Activated T-helper 2 cell treated with anti-CD3 and anti-CD28 coated beads, Interferon-gamma antibody, Interleukin-2, Interleukin-4, amounts not matched to agents 10 μg/mL and 5 μg/mL and 100 μg/mL, durations not matched to agents 14 hours and 24 hours and 36 hours (primary cell): ENCODE results near the gene DHFR. TPM values are rescaled to one million over a fixed set of nuclear protein-coding genes. Genes with fewer than 3 reads are reported as not detected.
A peak's percentile ranks its signal among the peaks of the same experiment; 100 is the strongest.
"Not testable (repeated sequence)": the region's sequence is repeated elsewhere in the genome, so short reads cannot be mapped to it uniquely, and the experiment has no call there.

Experiments
- DNase-seq: peaks from one replicate; pipeline ENCODE4 v3.0.0; 2021; ENCODE audit warnings: low spot score
- H3K27ac Mint-ChIP-seq: one replicate; pipeline ENCODE4 v1.8.0; 2021; ENCODE audit warnings: mixed read lengths
- H3K27me3 Mint-ChIP-seq: one replicate; pipeline ENCODE4 v1.8.0; 2021; ENCODE audit warnings: low read depth, mixed read lengths
- H3K36me3 Mint-ChIP-seq: one replicate; pipeline ENCODE4 v1.8.0; 2021; ENCODE audit warnings: low read depth, mixed read lengths
- H3K4me1 Mint-ChIP-seq: one replicate; pipeline ENCODE4 v1.8.0; 2021; ENCODE audit warnings: low read depth, mixed read lengths
- H3K4me3 Mint-ChIP-seq: one replicate; pipeline ENCODE4 v1.8.0; 2021; ENCODE audit warnings: low read depth, mild to moderate bottlenecking, moderate library complexity, mixed read lengths
- H3K9me3 Mint-ChIP-seq: one replicate; pipeline ENCODE4 v1.8.0; 2021; ENCODE audit warnings: mixed read lengths
- intact Hi-C: fragments of 100-400 bp; cut with micrococcal nuclease; formaldehyde crosslinking; loops from one replicate; pipeline ENCODE4 v1.15.1; 2023
- total RNA-seq: library from RNA; stranded (reverse); gene quantifications from 2 replicates; pipeline ENCODE4 v1.2.3, GENCODE V29; 2022

DHFR gene
- total RNA-seq, 1 donor from 2014 or later, result 56.9 TPM

DNA sequence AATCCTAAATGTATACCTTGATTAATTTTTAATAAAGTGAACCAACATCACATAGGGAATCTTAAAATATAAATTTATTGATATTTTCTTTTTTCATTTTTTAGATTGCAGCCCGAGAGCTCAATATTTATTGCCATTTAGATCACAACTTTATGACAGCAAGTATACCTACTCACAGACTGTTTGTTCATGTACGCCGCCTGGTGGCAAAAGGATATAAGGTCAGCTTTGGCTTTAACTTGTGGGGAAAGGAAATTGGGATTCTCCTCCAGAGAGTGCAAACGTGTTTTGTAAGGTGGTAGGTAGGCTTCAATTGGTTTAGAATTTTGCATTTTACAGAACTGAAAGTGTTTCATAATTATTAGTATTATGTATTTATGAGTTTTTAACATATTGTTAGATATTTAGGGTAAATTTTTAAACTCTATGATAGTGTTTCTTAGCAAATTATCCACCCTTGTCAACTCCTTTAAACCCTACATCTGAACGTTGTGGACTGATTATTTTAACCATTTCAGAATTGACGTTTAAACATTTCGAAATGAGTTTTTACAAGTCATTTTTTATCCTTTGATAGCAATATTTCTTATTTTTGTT is 17.5 kb upstream of the DHFR start:
- Mint-ChIP-seq H3K27ac (no peak overlapping the region), H3K36me3 (peaks cover 72% of the 10 kb centered on the region), H3K4me3 (no peak overlapping the region), H3K4me1 (peaks cover 5% of the 10 kb centered on the region), H3K9me3 (no peaks in the 10 kb centered on the region), H3K27me3 (no peaks in the 10 kb centered on the region)
- intact Hi-C loops, result loop anchor here (5.0 kb wide), 3 partner anchors 190 to 580 kb away; no protein-coding TSS in a partner anchor
- DNase-seq, result peak; percentile 43

DNA sequence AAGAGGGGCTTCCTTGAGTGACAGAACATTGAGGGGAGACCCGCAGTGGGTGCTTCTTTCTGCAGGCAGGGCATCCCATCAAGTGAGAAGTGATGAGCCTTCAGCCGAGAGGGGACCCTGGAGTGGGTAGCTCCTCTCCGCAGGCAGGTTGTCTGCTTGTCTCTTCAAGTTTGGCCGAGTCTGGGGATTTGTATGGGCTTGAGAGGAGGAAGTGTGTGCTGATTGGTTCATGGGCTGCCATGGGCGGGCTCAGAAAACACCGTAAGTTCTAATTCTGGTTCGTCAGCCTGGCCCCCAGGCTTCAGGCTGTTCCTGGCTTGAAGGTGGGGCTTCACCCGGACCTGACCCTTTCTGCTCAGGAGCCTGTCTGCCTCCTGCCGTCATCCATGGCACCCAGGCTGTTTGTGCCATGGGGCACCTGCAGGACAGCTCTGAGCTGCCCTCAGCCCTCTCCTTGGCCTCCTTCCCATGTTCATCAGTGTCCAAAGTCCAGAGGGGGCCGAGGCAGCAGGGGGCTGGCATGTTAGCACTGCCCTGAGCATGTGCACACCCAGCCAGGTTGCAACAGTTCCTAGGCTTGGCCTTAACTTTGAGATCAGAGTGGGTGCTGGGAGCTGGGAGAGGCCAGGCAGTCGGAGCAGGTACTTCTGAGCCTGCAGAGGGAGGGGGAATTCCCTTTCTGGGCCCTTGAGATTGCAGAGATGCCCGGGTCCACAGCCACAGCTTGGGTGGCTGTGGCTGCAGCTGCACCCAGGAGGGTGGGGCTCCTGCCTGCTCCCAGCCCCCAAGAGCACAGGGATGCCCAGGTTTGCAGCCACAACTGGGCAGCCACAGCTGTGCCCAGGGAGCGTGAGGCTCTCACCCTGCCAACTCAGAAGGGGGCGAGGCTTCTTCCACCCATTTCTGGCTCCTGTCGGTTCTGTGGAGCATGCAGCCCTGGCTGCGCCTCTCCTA is 13.5 kb upstream of the DHFR start:
- Mint-ChIP-seq H3K9me3 (no peaks in the 10 kb centered on the region), H3K27ac (no peak overlapping the region), H3K27me3 (no peaks in the 10 kb centered on the region), H3K4me1 (peaks cover 22% of the 10 kb centered on the region), H3K4me3 (no peak overlapping the region), H3K36me3 (peaks cover 74% of the 10 kb centered on the region)
- intact Hi-C loops, result no loop called here
- DNase-seq, result no peak

DNA sequence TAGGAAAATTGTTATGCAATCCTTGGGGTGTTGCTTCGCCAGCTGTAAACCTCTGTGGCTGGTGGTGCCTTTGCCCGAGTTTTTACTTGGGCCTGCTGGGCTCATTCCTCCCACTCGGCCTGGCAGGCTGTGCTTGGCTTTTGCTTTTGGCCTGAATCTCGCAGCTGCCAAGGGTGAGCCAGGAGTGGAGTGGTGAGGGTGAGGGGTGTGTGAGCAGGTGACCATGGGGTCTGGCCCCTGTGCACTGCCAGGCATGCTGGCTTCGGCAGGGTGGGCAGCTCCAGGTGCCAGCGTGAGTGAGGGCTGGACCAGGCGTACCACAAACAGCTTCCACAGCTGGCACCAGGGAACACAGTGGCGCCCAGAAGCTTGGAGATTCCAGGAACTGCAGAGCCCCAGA is 12.6 kb upstream of the DHFR start:
- H3K4me3 Mint-ChIP-seq, result no peak overlapping the region
- no peaks in the 10 kb centered on the region for H3K9me3 Mint-ChIP-seq
- H3K36me3 Mint-ChIP-seq, result peaks cover 76% of the 10 kb centered on the region
- no peaks in the 10 kb centered on the region for H3K27me3 Mint-ChIP-seq
- no peak overlapping the region for H3K27ac Mint-ChIP-seq
- H3K4me1 Mint-ChIP-seq, result peaks cover 21% of the 10 kb centered on the region
- no peak for DNase-seq
- intact Hi-C loops, result no loop called here

DNA sequence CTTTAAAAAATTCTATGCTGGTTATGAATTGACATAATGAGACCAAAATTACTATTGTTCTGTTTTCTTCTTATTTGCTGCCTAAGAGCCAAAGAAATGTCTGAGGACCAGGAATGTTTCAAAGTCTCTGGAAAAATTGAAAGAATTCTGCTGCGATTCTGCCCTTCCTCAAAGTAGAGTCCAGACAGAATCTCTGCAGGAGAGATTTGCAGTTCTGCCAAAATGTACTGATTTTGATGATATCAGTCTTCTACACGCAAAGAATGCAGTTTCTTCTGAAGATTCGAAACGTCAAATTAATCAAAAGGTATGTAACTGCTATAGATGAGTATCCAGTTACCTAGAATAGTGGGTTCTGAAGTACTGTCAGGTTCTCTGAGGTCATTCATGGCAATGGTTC is 10.3 kb upstream of the DHFR start:
- Mint-ChIP-seq H3K9me3 (no peaks in the 10 kb centered on the region), H3K27ac (no peak overlapping the region), H3K4me1 (peaks cover 23% of the 10 kb centered on the region), H3K36me3 (peaks cover 75% of the 10 kb centered on the region), H3K4me3 (no peak overlapping the region), H3K27me3 (no peaks in the 10 kb centered on the region)
- DNase-seq, result no peak
- intact Hi-C loops, result no loop called here

DNA sequence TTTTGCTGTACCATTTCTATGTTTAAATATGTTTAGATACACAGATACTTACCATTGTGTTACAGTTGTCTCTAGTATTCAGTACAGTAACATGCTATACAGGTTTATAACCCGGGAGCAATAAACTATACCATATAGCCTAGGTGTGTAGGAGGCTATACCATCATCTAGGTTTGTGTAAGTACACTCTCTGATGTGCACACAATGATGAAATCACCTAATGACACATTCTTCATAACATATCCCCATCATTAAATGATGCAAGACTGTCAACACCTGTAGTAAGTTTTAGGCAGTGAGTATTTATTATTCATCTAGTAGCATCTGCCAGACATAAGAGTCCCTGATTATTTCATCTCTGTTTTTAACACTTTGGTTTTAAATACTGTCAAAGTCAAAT is 7.3 kb upstream of the DHFR start:
- Mint-ChIP-seq H3K36me3 (peaks cover 82% of the 10 kb centered on the region), H3K4me1 (peaks cover 20% of the 10 kb centered on the region), H3K4me3 (no peak overlapping the region), H3K27ac (no peak overlapping the region), H3K27me3 (no peaks in the 10 kb centered on the region), H3K9me3 (no peaks in the 10 kb centered on the region)
- DNase-seq, result no peak
- intact Hi-C loops, result no loop called here

DNA sequence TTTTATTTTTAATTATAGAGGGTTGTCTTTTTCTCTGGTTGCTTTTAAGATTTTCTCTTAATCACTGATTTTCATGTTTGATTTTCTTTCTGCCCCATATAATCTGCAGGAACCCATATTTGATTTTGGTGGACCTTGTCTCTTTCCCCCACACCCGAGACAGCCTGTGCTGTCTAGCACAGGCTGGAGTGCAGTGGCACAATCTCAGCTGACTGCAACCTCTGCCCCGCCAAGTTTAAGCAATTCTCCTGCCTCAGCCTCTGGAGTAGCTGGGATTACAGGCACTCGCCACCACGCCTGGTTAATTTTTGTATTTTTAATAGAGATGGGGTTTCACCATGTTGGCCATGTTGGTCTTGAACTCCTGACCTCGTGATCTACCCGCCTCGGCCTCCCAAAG is 5.9 kb upstream of the DHFR start:
- H3K9me3 Mint-ChIP-seq, H3K4me3 Mint-ChIP-seq, intact Hi-C loops, H3K27ac Mint-ChIP-seq, H3K27me3 Mint-ChIP-seq, DNase-seq: not testable (repeated sequence)
- H3K4me1 Mint-ChIP-seq, result peaks cover 24% of the 10 kb centered on the region
- H3K36me3 Mint-ChIP-seq, result peaks cover 82% of the 10 kb centered on the region

DNA sequence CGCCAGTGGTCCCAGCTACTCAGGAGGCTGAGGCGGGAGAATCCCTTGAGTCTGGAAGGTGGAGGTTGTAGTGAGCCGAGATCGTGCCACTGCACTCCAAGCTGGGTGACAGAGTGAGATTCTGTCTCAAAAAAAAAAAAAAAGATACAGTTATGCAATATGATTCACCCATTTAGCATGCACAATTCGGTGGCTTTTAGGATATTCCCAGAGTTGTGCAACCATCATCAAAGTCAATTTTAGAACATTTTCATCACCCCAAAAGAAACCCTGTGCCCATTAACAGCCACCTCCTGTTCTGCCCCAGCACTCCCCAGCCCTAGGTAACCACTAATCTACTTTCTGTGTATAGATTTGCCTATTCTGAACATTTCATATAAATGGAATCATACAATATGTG is 4.3 kb upstream of the DHFR start:
- DNase-seq, result no peak
- H3K27me3 Mint-ChIP-seq, result no peaks in the 10 kb centered on the region
- H3K27ac Mint-ChIP-seq, result no peak overlapping the region
- intact Hi-C loops, result loop anchor here (5.0 to 10.0 kb wide), 2 partner anchors 177 to 1424 kb away; partner anchors contain the start of gene JMY
- peaks cover 70% of the 10 kb centered on the region for H3K36me3 Mint-ChIP-seq
- H3K4me1 Mint-ChIP-seq, result peaks cover 16% of the 10 kb centered on the region
- H3K4me3 Mint-ChIP-seq, result no peak overlapping the region
- H3K9me3 Mint-ChIP-seq, result no peaks in the 10 kb centered on the region

DNA sequence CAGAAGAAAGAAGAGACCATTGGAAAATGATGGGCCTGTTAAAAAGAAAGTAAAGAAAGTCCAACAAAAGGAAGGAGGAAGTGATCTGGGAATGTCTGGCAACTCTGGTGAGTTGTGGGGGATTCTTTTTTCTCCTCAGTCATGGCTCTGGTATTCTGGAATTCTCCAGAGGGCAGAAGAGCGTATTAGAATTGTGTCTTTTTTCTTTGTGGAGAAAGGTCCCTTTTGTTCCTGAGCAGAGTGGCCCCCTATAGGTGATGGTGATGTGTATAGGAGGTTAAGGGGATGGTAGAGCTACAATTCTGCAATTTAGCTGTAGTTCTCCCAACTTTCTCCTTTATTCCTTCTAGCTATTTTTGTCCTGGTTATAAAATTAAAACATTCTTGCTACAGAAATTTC is 1.6 kb upstream of the DHFR start:
- Mint-ChIP-seq H3K36me3 (peaks cover 59% of the 10 kb centered on the region), H3K4me3 (peak overlapping the region; percentile 88), H3K27ac (peak overlapping the region; percentile 96), H3K27me3 (no peaks in the 10 kb centered on the region), H3K9me3 (no peaks in the 10 kb centered on the region), H3K4me1 (peaks cover 23% of the 10 kb centered on the region)
- no peak for DNase-seq
- intact Hi-C loops, result loop anchor here (5.0 to 10.0 kb wide), 2 partner anchors 174 to 1422 kb away; partner anchors contain the start of gene JMY

DNA sequence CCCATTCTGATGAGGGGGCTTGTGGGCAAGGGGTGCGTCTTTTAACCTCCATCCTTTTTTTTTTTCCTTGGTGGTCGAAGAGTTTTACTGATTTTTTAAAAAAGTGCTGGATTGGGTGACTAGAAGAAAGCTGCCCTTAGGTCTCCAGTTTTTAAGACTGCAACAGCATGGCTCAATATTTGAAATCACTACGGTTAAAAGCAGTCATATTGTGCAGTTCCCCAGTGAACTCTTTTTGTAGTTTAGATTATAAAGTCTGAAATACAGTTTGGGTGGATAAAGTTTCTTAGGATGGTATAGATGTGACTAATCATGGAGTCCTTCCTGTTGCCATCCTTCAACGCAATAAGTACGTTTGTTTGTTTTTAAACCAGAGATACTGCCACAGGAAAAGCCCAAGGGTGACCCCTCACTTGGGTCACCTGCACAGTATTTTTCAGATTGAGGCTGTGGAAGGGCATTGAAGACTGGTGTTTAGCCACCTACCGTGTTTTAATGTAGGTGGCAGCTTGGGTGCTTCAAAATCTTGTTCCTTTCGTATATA is 520 bp upstream of the DHFR start:
- Mint-ChIP-seq H3K36me3 (peaks cover 50% of the 10 kb centered on the region), H3K27ac (peak overlapping the region; percentile 96), H3K9me3 (no peaks in the 10 kb centered on the region), H3K27me3 (no peaks in the 10 kb centered on the region), H3K4me1 (peaks cover 20% of the 10 kb centered on the region), H3K4me3 (peak overlapping the region; percentile 88)
- DNase-seq, result no peak
- intact Hi-C loops, result loop anchor here (1.0 to 10.0 kb wide), 4 partner anchors 173 to 1421 kb away; partner anchors contain the start of genes JMY and ZCCHC9

DNA sequence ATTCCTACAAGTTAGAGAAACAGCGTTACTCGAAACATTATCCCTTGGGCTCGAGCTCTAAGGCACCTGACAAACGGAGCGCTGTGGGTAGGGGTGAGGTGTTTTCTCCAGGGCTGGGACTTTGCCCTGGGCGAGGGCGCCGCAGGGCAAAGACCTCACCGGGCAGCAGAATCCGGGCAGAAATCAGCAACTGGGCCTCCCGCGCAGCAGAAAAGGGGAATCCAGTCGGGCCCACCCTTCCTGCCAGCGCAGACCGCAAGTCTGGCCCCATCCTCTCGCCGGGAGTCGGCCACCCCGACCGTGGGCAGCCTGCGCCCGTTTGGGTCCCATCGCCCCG is 761 bp downstream of the DHFR start:
- Mint-ChIP-seq H3K27ac (peak overlapping the region; percentile 35), H3K9me3 (no peaks in the 10 kb centered on the region), H3K36me3 (peaks cover 40% of the 10 kb centered on the region), H3K4me3 (peak overlapping the region; percentile 84), H3K27me3 (no peaks in the 10 kb centered on the region), H3K4me1 (peaks cover 20% of the 10 kb centered on the region)
- no peak for DNase-seq
- intact Hi-C loops, result loop anchor here (2.0 to 10.0 kb wide), 2 partner anchors 647 to 1419 kb away; partner anchors contain the start of genes JMY and ZCCHC9

DNA sequence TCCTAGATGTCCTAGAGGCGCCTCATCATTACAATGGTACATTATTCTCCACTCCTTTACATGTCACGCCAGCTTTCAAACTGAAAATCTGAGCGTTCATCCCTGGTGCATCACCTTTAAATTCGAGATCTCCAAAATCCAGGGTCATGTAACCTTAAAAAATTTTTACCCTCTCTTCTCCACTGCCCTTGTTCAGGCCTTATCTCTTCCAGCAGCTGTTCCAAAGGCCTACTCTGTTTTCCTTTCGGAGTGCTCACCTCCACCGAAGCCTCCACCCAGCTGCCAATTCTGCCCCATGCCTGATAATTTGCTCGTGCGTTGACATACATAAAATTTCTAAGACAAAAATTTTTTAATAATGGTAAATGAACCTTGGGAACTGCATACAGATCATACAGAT is 1.3 kb downstream of the DHFR start:
- Mint-ChIP-seq H3K27ac (peak overlapping the region; percentile 35), H3K36me3 (peaks cover 42% of the 10 kb centered on the region), H3K9me3 (no peaks in the 10 kb centered on the region), H3K4me1 (peaks cover 21% of the 10 kb centered on the region), H3K4me3 (peak overlapping the region; percentile 84), H3K27me3 (no peaks in the 10 kb centered on the region)
- DNase-seq, result no peak
- intact Hi-C loops, result loop anchor here (10.0 kb wide), 1 partner anchor 1419 kb away; the partner anchor contains the start of gene JMY

DNA sequence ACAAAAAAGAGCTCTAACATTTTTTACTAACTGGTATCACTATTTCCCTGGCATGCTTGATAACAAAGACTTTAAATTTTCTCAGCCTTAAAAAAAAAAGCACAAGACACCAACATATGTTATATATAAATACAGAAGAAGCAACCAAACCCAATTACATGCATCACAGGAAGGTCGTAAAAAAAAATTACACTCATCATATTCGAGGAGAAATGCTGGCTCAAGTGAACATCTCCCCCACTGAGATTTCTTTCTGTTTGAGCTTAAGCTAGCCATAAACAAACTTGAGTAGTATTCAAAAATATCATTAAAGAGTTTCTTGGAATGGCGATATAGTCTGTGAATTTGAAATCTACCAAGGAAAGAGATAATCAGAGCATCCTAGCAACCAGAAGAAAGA is 7.9 kb downstream of the DHFR start:
- no peak overlapping the region for H3K4me3 Mint-ChIP-seq
- H3K4me1 Mint-ChIP-seq, result peaks cover 15% of the 10 kb centered on the region
- intact Hi-C loops, result no loop called here
- H3K27ac Mint-ChIP-seq, result no peak overlapping the region
- DNase-seq, result no peak
- peaks cover 66% of the 10 kb centered on the region for H3K36me3 Mint-ChIP-seq
- H3K9me3 Mint-ChIP-seq, result no peaks in the 10 kb centered on the region
- no peaks in the 10 kb centered on the region for H3K27me3 Mint-ChIP-seq

DNA sequence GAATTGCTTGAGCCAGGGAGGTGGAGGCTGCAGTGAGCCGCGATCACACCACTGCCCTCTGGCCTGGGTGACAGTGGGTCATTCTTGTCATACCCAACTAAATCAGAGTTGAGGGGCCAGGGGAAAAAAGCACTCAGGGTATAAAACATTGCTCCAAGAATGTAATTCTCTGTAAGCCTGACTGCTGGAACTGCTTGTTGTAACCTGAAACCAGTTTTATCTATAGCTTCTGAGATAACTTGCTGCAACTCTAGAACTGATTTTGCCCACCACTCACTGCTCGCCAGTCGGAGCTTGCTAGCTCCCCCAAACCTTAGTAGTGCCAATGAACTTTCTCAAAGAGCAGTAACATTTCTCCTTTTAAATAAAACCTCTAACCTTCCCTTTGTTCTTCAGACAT is 9.9 kb downstream of the DHFR start:
- Mint-ChIP-seq H3K4me3 (no peak overlapping the region), H3K4me1 (peaks cover 15% of the 10 kb centered on the region), H3K27ac (no peak overlapping the region), H3K27me3 (no peaks in the 10 kb centered on the region), H3K36me3 (peaks cover 85% of the 10 kb centered on the region), H3K9me3 (no peaks in the 10 kb centered on the region)
- DNase-seq, result no peak
- intact Hi-C loops, result no loop called here
